Loucy (cell line): Measurements from ENCODE around the gene SASH1.

Experiments used
- H2AFZ ChIP-seq: fragments of 200-600 bp; sonication (generic); 2 replicates; pipeline ENCODE4 v1.6.0; 2016; ENCODE audit warnings: antibody characterized with exemption, mild to moderate bottlenecking, low read length, moderate library complexity
- H3F3A ChIP-seq: fragments of 200-600 bp; 2 replicates; pipeline ENCODE4 v1.6.0; 2016; ENCODE audit warnings: antibody characterized with exemption, low read depth, mild to moderate bottlenecking
- H3K27me3 ChIP-seq: fragments of 200-600 bp; sonication (generic); 2 replicates; pipeline ENCODE4 v1.6.1; 2014; ENCODE audit warnings: low read length, mild to moderate bottlenecking; ENCODE audit not compliant: insufficient read depth, poor library complexity, severe bottlenecking
- H3K36me3 ChIP-seq: fragments of 200-600 bp; sonication (generic); 2 replicates; pipeline ENCODE4 v1.6.1; 2016; ENCODE audit warnings: low read length; ENCODE audit not compliant: insufficient read depth
- H3K4me1 ChIP-seq: fragments of 200-600 bp; sonication (generic); 2 replicates; pipeline ENCODE4 v1.5.1; 2014; ENCODE audit warnings: low read length, mild to moderate bottlenecking; ENCODE audit not compliant: insufficient read depth, poor library complexity, severe bottlenecking
- H3K4me2 ChIP-seq: fragments of 200-600 bp; sonication (generic); 2 replicates; pipeline ENCODE4 v1.6.0; 2014; ENCODE audit warnings: antibody characterized with exemption, low read length, low read depth, mild to moderate bottlenecking; ENCODE audit not compliant: poor library complexity, severe bottlenecking
- H3K4me3 ChIP-seq: fragments of 200-600 bp; sonication (generic); 2 replicates; pipeline ENCODE4 v1.5.1; 2014; ENCODE audit warnings: low read length, mild to moderate bottlenecking, mixed read lengths; ENCODE audit not compliant: poor library complexity, severe bottlenecking
- H3K79me2 ChIP-seq: fragments of 200-600 bp; sonication (generic); 2 replicates; pipeline ENCODE4 v1.6.1; 2014; ENCODE audit warnings: low read length; ENCODE audit not compliant: insufficient read depth
- H3K9ac ChIP-seq: fragments of 200-600 bp; sonication (generic); 2 replicates; pipeline ENCODE4 v1.6.0; 2014; ENCODE audit warnings: mild to moderate bottlenecking, low read depth, low read length, moderate library complexity; ENCODE audit not compliant: poor library complexity, severe bottlenecking
- H3K9me2 ChIP-seq: fragments of 200-600 bp; sonication (generic); replicated peaks from 2 replicates; pipeline ENCODE4 v1.6.1; 2016; ENCODE audit warnings: low read depth, low read length, mixed read lengths
- H3K9me3 ChIP-seq: fragments of 200-600 bp; sonication (generic); 2 replicates; pipeline ENCODE4 v1.6.1; 2014; ENCODE audit warnings: mild to moderate bottlenecking, antibody characterized with exemption, low read length, low read depth; ENCODE audit not compliant: insufficient read depth
- H4K20me1 ChIP-seq: fragments of 200-600 bp; sonication (generic); 2 replicates; pipeline ENCODE4 v1.6.0; 2014; ENCODE audit warnings: antibody characterized with exemption, low read length, mild to moderate bottlenecking; ENCODE audit not compliant: insufficient read depth, poor library complexity, severe bottlenecking
- CTCF ChIP-seq: fragments of 200-600 bp; sonication (generic); conservative IDR thresholded peaks from 2 replicates; pipeline ENCODE4 v1.5.1; 2014; ENCODE audit warnings: mild to moderate bottlenecking, antibody characterized with exemption, low read length
- EZH2phosphoT487 ChIP-seq: fragments of 200-600 bp; IDR thresholded peaks from 2 replicates; pipeline ENCODE4 v1.6.1; 2018; ENCODE audit warnings: antibody characterized with exemption, mild to moderate bottlenecking, moderate library complexity, borderline replicate concordance

Gene SASH1

GRCh38 chr6:148392671-148393070 is 50.0 kb downstream of the SASH1 start:
- Histone ChIP-seq H2AFZ (no peak overlapping the region), H3F3A (no peaks in the 10 kb centered on the region), H3K9me2 (no peaks in the 10 kb centered on the region), H4K20me1 (no peaks in the 10 kb centered on the region), H3K79me2 (no peaks in the 10 kb centered on the region), H3K9me3 (no peaks in the 10 kb centered on the region), H3K4me1 (no peaks in the 10 kb centered on the region), H3K36me3 (no peaks in the 10 kb centered on the region), H3K27me3 (no peaks in the 10 kb centered on the region), H3K4me3 (no peak overlapping the region), H3K4me2 (no peak overlapping the region), H3K9ac (no peak overlapping the region)
- no peak for TF ChIP-seq CTCF
- TF ChIP-seq EZH2phosphoT487, result no peak

GRCh38 chr6:148395583-148396101 is 53.0 kb downstream of the SASH1 start:
- Histone ChIP-seq H3K4me3 (no peak overlapping the region), H3K9ac (no peak overlapping the region), H3K9me2 (no peaks in the 10 kb centered on the region), H3K4me2 (no peak overlapping the region), H3F3A (no peaks in the 10 kb centered on the region), H3K27me3 (no peaks in the 10 kb centered on the region), H3K9me3 (no peaks in the 10 kb centered on the region), H3K4me1 (peaks cover 3% of the 10 kb centered on the region), H4K20me1 (no peaks in the 10 kb centered on the region), H3K79me2 (no peaks in the 10 kb centered on the region), H3K36me3 (no peaks in the 10 kb centered on the region), H2AFZ (no peak overlapping the region)
- TF ChIP-seq EZH2phosphoT487 (no peak), CTCF (no peak)

GRCh38 chr6:148396411-148396810 is 53.8 kb downstream of the SASH1 start:
- H3K79me2 ChIP-seq, result no peaks in the 10 kb centered on the region

More at GRCh38 chr6:148396411-148396810, 53.8 kb downstream of the SASH1 start:
- Histone ChIP-seq H3K27me3 (no peaks in the 10 kb centered on the region), H3K4me1 (peaks cover 3% of the 10 kb centered on the region), H3K9me2 (no peaks in the 10 kb centered on the region), H3K36me3 (no peaks in the 10 kb centered on the region), H3K4me2 (no peak overlapping the region), H3F3A (no peaks in the 10 kb centered on the region), H3K9ac (no peak overlapping the region), H3K4me3 (no peak overlapping the region), H4K20me1 (no peaks in the 10 kb centered on the region), H3K9me3 (no peaks in the 10 kb centered on the region), H2AFZ (no peak overlapping the region)
- TF ChIP-seq EZH2phosphoT487, result no peak
- TF ChIP-seq CTCF, result no peak
